NCI-H748 treated with DMSO at 0.1 percent for 48 hours (cell line): ENCODE data around the gene XPO1.
"Not testable (repeated sequence)": the region's sequence is repeated elsewhere in the genome, so short reads cannot be mapped to it uniquely, and the experiment has no call there.

Source experiments
- DNase-seq: peaks from one replicate; lab custom pipeline; 2025; lab: John Stamatoyannopoulos, UW

XPO1 gene

GRCh38 chr2:61538200-61538919 lies at the start of gene XPO1:
XPO1 (minus strand) TSS chr2:61538356; CDS start chr2:61533897, 4,459 bp downstream.
- DNase-seq = peak; percentile 95

- not testable (repeated sequence) for DNase-seq
Observed at GRCh38 chr2:61586928-61587327, 48.8 kb upstream of the XPO1 start.

DNA sequence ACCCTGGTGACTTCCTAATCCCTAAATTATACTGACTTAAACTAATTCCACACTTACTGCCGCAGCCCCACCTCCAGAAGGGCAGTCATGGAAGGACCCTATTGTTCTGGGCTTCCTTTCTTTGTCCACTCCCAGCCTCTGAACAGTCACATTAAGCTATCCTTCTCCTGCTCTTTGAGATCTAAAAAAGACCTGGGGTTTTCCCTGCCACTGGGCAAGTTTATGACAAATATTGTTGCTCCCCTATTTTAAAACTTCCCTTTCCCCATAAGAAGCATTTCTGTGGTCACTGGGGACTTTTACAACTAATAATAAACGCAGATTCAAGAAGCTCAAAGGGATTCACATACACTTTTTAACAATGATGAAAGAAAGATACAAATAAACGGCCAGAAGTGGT lies 47.2 kb upstream of the XPO1 start:
- DNase-seq = no peak

DNA sequence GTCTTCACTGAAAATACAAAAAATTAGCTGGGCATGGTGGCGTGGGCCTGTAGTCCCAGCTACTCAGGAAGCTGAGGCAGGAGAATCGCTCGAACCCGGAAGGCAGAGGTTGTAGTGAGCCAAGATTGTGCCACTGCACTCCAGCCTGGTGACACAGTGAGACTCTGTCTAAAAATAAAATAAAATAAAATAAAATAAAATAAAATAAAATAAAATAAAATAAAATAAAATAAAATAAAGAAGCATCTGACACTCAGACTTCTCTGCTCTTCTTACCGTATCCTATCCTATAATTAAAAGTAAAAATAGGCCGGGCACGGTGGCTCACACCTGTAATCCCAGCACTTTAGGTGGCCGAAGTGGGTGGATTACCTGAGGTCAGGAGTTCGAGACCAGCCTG lies 46.2 kb upstream of the XPO1 start:
- not testable (repeated sequence) for DNase-seq

DNA sequence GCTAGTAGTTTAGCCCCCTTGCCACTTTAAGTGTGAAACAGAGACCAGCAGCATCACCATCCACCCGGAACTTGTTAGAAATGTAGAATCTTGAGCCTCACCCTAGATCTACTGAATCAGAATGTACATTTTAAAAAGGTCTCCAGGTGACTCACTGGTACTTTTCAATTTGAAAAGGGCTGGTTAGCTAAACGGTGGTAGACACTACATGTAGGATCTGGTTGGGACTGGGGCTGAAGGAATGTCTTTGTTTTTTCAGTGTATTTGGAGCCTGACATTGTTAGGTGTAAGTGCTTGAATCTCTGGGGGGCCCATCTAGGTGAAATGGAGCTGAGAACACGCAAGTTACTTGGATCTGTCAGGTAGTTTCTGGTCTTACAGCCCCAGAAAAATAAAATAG lies 44.0 kb upstream of the XPO1 start:
- no peak for DNase-seq

DNA sequence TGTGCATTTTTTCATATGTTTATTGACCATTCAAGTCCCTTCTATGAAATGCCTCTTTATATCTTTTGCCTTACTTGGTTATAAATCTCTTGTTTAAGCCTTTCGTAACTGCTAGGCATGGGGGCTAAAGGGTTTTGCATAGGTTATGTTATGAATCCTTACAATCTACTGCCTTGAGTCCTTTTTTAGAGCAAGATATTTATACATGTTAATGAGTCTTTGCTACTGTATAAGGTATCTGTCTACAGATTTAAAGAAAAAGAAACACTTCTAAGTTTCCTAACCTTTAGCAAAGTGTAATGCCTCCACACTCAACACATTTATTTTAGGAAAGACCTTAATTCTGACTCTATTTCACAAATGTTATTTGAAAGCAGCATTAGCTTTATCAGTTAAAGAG lies 43.6 kb upstream of the XPO1 start:
- DNase-seq = no peak

- no peak for DNase-seq
Observed at GRCh38 chr2:61575447-61575859, 37.3 kb upstream of the XPO1 start.

DNA sequence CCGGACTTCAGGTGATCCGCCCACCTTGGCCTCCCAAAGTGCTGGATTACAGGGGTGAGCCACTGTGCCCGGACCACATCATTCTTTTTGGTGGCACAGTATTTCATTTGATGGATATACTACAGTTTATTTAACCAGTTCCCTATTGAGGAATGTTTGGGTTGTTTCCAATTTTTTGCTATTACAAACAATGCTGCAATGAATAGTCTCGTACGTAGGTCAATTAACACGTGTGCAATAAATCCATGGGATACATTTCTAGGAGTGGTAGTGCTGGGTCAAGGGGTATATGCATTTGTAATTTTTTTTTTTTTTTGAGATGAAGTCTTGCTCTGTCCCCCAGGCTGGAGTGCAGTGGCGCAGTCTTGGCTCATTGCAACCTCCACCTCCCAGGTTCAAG lies 28.4 kb upstream of the XPO1 start:
- DNase-seq = no peak

- DNase-seq = no peak
Observed at GRCh38 chr2:61562615-61563014, 24.5 kb upstream of the XPO1 start.

DNA sequence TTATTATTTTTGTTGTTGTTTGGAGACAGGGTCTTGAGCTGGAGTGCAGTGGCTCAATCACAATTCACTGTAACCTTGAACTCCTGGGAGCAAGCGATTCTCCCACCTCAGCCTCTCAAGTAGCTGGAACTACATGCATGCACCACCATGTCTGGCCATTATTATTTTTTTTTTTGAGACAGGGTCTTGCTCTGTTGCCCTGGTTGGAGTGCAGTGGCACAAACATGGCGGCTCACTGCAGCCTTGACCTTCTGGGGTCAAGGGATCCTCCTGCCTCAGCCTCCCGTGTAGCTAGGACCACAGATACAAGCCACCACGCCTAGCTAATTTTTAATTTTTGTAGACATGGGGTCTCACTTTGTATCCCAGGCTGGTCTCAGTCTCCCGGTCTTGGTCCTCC lies 20.0 kb upstream of the XPO1 start:
- DNase-seq = no peak

DNA sequence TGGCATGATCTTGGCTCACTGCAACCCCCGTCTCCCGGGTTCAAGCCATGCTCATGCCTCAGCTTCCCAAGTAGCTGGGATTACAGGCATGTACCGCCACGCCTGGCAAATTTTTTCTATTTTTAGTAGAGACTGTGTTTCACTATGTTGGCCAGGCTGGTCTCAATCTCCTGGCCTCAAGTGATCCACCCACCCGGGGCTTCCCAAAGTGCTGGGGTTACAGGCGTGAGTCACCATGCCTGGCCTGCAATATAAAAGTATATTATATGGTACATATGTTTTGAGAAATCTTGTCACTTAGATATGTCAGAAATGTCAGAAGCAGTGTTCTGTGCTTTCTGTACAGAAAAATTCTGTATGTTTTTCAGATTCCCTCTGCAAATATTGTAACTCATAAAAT lies 19.2 kb upstream of the XPO1 start:
- DNase-seq = no peak

DNA sequence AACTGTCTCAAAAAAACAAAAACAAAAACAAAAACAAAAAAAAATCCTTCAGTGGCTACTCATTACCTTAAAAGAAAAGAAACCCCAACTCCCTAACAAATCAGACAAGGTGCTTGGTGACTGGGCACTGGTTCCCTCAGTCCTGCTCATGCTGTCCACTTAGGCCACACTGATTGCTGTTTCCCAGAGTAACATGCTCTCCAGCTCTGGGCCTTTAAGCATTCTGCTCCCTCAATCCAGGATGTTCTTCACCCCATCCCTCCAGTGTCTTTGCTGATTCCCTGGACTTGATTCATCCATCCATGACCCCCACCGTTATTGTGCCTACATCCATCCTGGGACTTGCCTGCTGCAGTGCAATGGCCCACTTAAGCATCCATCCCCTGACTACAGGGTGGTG lies 16.4 kb upstream of the XPO1 start:
- DNase-seq = no peak

- no peak for DNase-seq
Observed at GRCh38 chr2:61550375-61551209, 12.4 kb upstream of the XPO1 start.

DNA sequence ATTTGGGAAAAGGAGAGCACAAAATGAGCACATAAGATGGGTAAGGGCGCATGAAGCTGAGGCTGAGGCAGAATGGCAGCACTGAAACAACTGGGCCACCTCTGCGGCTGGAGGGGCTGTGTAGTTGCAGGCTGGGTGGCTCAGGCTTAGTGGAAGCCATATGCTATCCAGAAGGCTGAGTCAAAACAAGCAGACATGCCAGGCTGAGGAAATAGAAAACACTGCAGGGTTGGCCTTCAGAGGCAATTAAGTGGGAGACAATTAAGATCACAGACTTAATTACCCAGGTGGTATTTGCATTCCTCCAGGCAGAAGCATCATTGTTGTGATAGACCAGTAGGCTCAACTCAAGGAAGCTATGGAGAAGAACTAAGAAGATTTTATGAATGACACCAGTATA lies 11.4 kb upstream of the XPO1 start:
- no peak for DNase-seq

- no peak for DNase-seq
Observed at GRCh38 chr2:61543062-61543461, 4.9 kb upstream of the XPO1 start.

DNA sequence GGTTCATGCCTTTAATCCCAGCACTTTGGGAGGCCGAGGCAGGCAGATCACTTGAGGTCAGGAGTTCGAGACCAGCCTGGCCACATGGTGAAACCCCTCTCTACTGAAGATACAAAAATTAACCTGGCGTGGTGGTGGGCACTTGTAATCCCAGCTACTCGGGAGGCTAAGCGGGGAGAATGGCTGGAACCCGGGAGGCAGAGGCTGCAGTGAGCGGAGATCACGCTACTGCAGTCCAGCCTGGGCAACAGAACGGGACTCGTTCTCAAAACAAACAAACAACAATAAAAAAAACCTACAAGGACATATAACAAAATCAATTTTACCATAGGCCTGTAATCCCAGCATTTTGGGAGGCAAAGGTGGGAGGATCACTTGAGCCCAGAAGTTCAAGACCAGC lies 2.0 kb upstream of the XPO1 start:
- DNase-seq = not testable (repeated sequence)

GRCh38 chr2:61538920-61539520 lies 864 bp upstream of the XPO1 start:
- DNase-seq = no peak

GRCh38 chr2:61537950-61538199 lies 281 bp downstream of the XPO1 start:
- DNase-seq = peak; percentile 39

GRCh38 chr2:61537277-61537949 lies 743 bp downstream of the XPO1 start:
- DNase-seq = no peak

DNA sequence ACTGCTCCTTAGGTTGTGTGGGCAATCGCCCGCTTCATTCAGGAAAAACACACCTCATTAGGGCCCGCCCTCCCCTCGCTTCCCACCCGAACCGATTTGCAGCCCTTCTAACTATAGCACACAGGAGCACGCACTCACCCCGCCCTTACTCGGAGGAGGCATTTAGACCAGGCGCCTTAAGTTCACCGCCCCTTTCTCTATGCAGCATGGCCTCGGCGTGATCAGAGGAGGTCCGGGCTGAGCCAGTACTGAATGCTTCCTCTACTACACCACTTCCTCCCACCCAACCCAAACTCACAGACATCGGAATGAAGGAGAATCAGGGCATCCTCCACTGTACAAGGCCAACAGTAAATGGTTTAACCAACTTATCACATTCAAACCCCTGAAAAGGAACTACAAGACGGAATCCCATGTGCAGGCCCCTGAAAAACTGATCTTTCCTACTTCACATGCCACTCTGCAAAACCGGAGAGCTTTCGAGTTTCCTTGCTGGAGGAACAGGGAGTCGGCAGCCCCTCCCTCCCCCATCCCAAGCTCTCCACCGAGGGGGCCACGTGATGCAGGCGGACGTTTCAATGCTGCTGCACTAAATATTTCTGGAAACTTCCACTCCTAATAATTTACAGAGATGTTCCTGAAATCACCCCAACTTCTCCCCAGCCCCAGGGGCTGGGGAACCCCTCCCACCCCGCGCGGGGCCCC lies 1.4 kb downstream of the XPO1 start:
- DNase-seq = peak; percentile 63

DNA sequence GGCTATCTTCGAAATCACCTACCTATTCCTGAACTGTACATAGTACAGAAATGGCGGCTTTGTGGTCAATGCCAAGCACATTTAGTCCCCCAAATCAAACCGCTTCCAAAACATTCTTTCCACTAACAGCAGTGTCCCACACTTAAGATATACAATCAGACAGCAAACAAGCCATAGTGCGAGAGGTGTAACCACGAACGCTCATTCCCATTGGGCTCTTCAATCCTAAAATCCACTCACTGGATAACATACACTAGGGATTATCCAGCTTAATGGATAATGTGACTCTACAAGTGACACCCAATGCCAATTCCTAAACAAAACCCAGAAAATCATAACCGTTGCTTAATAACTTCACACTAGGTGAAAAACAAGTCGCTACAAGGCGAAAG lies 2.0 kb downstream of the XPO1 start:
- DNase-seq = no peak

DNA sequence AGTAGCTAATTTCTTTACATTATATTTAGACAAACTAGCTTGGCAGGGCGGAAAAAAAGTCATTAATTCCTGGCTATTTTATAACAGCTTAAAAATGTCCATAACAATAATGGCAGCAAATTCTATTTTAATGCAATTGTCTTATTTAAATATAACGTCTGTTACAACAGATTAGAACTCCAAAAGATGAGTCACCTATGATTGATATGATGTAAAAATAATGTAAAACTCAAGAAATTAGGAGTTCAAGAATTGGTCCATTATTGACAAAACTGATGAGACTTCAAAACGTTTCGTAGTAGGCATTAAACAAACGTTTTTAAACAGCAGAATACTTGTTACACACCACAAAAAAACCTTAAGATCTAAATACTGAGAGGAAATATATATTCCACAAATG lies 2.7 kb downstream of the XPO1 start:
- DNase-seq = no peak
